K562 (cell line): ENCODE results near the gene SLC24A4. TPM values are rescaled to one million over a fixed set of nuclear protein-coding genes. Genes with fewer than 3 reads are reported as not detected.

Source experiments
- ATAC-seq: fragments of 200-7000 bp; cut with Tn5 transposase; 3 replicates; pipeline ENCODE4 v1.9.1; 2020; ENCODE audit warnings: moderate library complexity
- BruUV-seq: library from RNA; stranded (reverse); fragments of 400-500 nt; replicated peaks from 2 replicates; lab custom pipeline; 2021; lab: Mats Ljungman, UMichigan
- CTCF ChIA-PET: fragments of 300-600 bp; formaldehyde crosslinking; extraction: SDS; loops from one replicate; lab custom pipeline; 2021; ENCODE audit warnings: low intra/inter-chr PET ratio; lab: Yijun Ruan, JAX
- POLR2A ChIA-PET: fragments of 300-600, 350-650 bp; sonication (Branson Sonifier 250); formaldehyde crosslinking; extraction: SDS; loops from one replicate; lab custom pipeline; 2021; ENCODE audit warnings: antibody characterized with exemption, inconsistent platforms; lab: Yijun Ruan, JAX
- DNase-seq, 4 experiments: peaks; one replicate each; pipeline versions ENCODE4 v3.0.0 to v3.0.0-alpha.2; 2011 to 2018; ENCODE audit warnings: low spot score in 3 of 4, mixed read lengths in 3 of 4; ENCODE audit errors: extremely low read depth in 1 of 4
- FAIRE-seq: peaks from 2 replicates; lab custom pipeline; 2011; peaks lifted over from hg19 to GRCh38; lab: Jason Lieb, UNC
- H2AFZ ChIP-seq: 2 replicates; pipeline ENCODE4 v1.6.0; 2011; ENCODE audit warnings: low read depth, low read length, control low read depth, inconsistent platforms
- H3K27ac ChIP-seq: fragments of 200-600 bp; 3 replicates; pipeline ENCODE4 v1.8.0; 2011; ENCODE audit warnings: low read depth, mild to moderate bottlenecking, control low read depth, inconsistent platforms, low read length, moderate library complexity, mixed read lengths; ENCODE audit errors: extremely low read depth
- H3K27me3 ChIP-seq, 2 experiments: fragments of 300-600 bp in 1 of 2; 2 replicates in 1 of 2; 3 replicates in 1 of 2; pipeline versions ENCODE4 v1.6.0 to v1.8.0; 2011; ENCODE audit warnings: inconsistent platforms in 2 of 2, low read length in 2 of 2, mild to moderate bottlenecking in 1 of 2, mixed read lengths in 1 of 2, moderate library complexity in 1 of 2; ENCODE audit not compliant: control insufficient read depth in 2 of 2, insufficient read depth in 2 of 2
- H3K36me3 ChIP-seq: fragments of 300-600 bp; 3 replicates; pipeline ENCODE4 v1.8.0; 2011; ENCODE audit warnings: mild to moderate bottlenecking, low read length, inconsistent platforms; ENCODE audit not compliant: control insufficient read depth, insufficient read depth
- H3K4me1 ChIP-seq, 2 experiments: fragments of 200-600 bp in 1 of 2; replicated peaks in 1 of 2; 2 replicates in 1 of 2; 3 replicates in 1 of 2; pipeline versions ENCODE4 v1.5.1 to v1.8.0; 2011; ENCODE audit warnings: inconsistent platforms in 2 of 2, low read length in 2 of 2, mild to moderate bottlenecking in 1 of 2, mixed read lengths in 1 of 2, moderate library complexity in 1 of 2; ENCODE audit not compliant: control insufficient read depth in 2 of 2, insufficient read depth in 2 of 2
- H3K4me2 ChIP-seq: 2 replicates; pipeline ENCODE4 v1.6.1; 2011; ENCODE audit warnings: low read length, control low read depth, inconsistent platforms, mixed read lengths; ENCODE audit not compliant: insufficient read depth
- H3K4me3 ChIP-seq: fragments of 200-600 bp; sonication (generic), shearing (Covaris generic); 2 replicates; pipeline ENCODE4 v1.5.1; 2016; ENCODE audit warnings: control low read depth, inconsistent platforms
- H3K79me2 ChIP-seq: fragments of 200-600 bp; 3 replicates; pipeline ENCODE4 v1.8.0; 2011; ENCODE audit warnings: low read length, inconsistent platforms; ENCODE audit not compliant: control insufficient read depth, insufficient read depth
- H3K9ac ChIP-seq, 2 experiments: 2 replicates each; pipeline versions ENCODE4 v1.6.0 to v1.6.1; 2011; ENCODE audit warnings: low read depth in 2 of 2, low read length in 2 of 2, control low read depth in 1 of 2, inconsistent platforms in 1 of 2, mild to moderate bottlenecking in 1 of 2, mixed read lengths in 1 of 2; ENCODE audit not compliant: insufficient read depth in 1 of 2
- H3K9me1 ChIP-seq: one replicate; pipeline ENCODE4 v1.6.0; 2011; ENCODE audit warnings: inconsistent platforms, mild to moderate bottlenecking, low read length, moderate library complexity; ENCODE audit not compliant: control insufficient read depth, insufficient read depth
- H3K9me3 ChIP-seq: replicated peaks from 2 replicates; pipeline ENCODE4 v1.5.1; 2011; ENCODE audit warnings: low read depth, low read length, inconsistent platforms; ENCODE audit not compliant: control insufficient read depth, insufficient read depth
- H4K20me1 ChIP-seq: replicated peaks from 2 replicates; pipeline ENCODE4 v1.6.1; 2011; ENCODE audit warnings: low read length, inconsistent platforms, mixed read lengths; ENCODE audit not compliant: control insufficient read depth, insufficient read depth
- BDP1 ChIP-seq: IDR thresholded peaks from 3 replicates; pipeline ENCODE4 v1.6.1; 2011; ENCODE audit not compliant: insufficient read length, insufficient read depth
- DEAF1 ChIP-seq: fragments of 450-650 bp; formaldehyde crosslinking; IDR thresholded peaks from 2 replicates; pipeline ENCODE4 v1.4.0; 2020; ENCODE audit warnings: mild to moderate bottlenecking, moderate library complexity
- EGR1 ChIP-seq: fragments of 450-650 bp; conservative IDR thresholded peaks from 2 replicates; pipeline ENCODE4 v1.6.1; 2017; ENCODE audit warnings: mild to moderate bottlenecking
- FUS ChIP-seq: fragments of 200-400 bp; formaldehyde crosslinking; optimal IDR thresholded peaks from 2 replicates; pipeline ENCODE3; 2017; ENCODE audit warnings: low read depth, low read length
- GATAD2A ChIP-seq: fragments of 450-650 bp; IDR thresholded peaks from 2 replicates; pipeline ENCODE4 v1.6.1; 2017
- NONO ChIP-seq, 2 experiments: fragments of 200-400 bp in 1 of 2; fragments of 450-650 bp in 1 of 2; formaldehyde crosslinking in 1 of 2; IDR thresholded peaks; 2 replicates each; pipeline ENCODE4 v1.6.1; 2017; ENCODE audit warnings: low read depth in 2 of 2, mild to moderate bottlenecking in 2 of 2, moderate library complexity in 2 of 2, low read length in 1 of 2
- NR3C1 ChIP-seq: sonication (generic); formaldehyde crosslinking; IDR thresholded peaks from 2 replicates; pipeline ENCODE4 v1.8.1; 2022; ENCODE audit warnings: missing genetic modification reagents
- PCBP1 ChIP-seq: fragments of 200-400 bp; formaldehyde crosslinking; IDR thresholded peaks from 2 replicates; pipeline ENCODE4 v1.6.1; 2018; ENCODE audit warnings: mild to moderate bottlenecking, low read depth, low read length; ENCODE audit not compliant: poor library complexity, severe bottlenecking
- RAD51 ChIP-seq: fragments of 450-650 bp; IDR thresholded peaks from 2 replicates; pipeline ENCODE4 v1.7.1; 2016; ENCODE audit warnings: low read depth, mild to moderate bottlenecking, borderline replicate concordance
- SMAD3 ChIP-seq: fragments of 450-650 bp; formaldehyde crosslinking; conservative IDR thresholded peaks from 2 replicates; pipeline ENCODE4 v1.4.0; 2020; ENCODE audit warnings: mild to moderate bottlenecking
- SMARCC2 ChIP-seq: fragments of 450-650 bp; IDR thresholded peaks from 2 replicates; pipeline ENCODE4 v1.6.1; 2017; ENCODE audit warnings: antibody characterized with exemption, moderate library complexity, mild to moderate bottlenecking, low read depth
- TCF7 ChIP-seq: sonication (generic); IDR thresholded peaks from 2 replicates; pipeline ENCODE4 v1.6.1; 2016; ENCODE audit warnings: antibody characterized with exemption, borderline replicate concordance
- TRIM24 ChIP-seq, 2 experiments: fragments of 450-650 bp; IDR thresholded peaks; 2 replicates each; pipeline ENCODE4 v1.6.1; 2016
- YY1 ChIP-seq, 3 experiments: IDR thresholded peaks; 2 replicates each; pipeline ENCODE4 v1.6.1; 2011; ENCODE audit warnings: low read length in 2 of 3, mild to moderate bottlenecking in 2 of 3, moderate library complexity in 2 of 3, borderline replicate concordance in 1 of 3, control low read depth in 1 of 3, low read depth in 1 of 3; ENCODE audit not compliant: insufficient read depth in 3 of 3, insufficient replicate concordance in 2 of 3, control insufficient read depth in 1 of 3, insufficient read length in 1 of 3; ENCODE audit errors: extremely low read depth in 1 of 3
- ZNF766 ChIP-seq: fragments of 200-800 bp; sonication (Bioruptor generic); conservative IDR thresholded peaks from 2 replicates; pipeline ENCODE4 v1.6.1; 2016; ENCODE audit warnings: missing genetic modification characterization, missing compliant biosample characterization
- ZSCAN32 ChIP-seq: fragments of 450-650 bp; formaldehyde crosslinking; IDR thresholded peaks from 2 replicates; pipeline ENCODE4 v1.4.0; 2020; ENCODE audit warnings: mild to moderate bottlenecking, moderate library complexity
- WGBS: fragments of 100-300 bp; shearing (Covaris generic); methylation state at CpG from one replicate; pipeline ENCODE4 v1.1.6; 2016; ENCODE audit warnings: low coverage, mixed read lengths; ENCODE audit not compliant: insufficient coverage; ENCODE audit errors: missing lambda C conversion rate; 5-methylcytosine and 5-hydroxymethylcytosine counted together
- in situ Hi-C: fragments of 300-500 bp; cut with MboI; formaldehyde crosslinking; loops from 4 replicates; pipeline ENCODE4 v1.15.0; 2018; ENCODE audit warnings: inconsistent platforms, mixed read lengths
- intact Hi-C: fragments of 100-400 bp; cut with micrococcal nuclease; formaldehyde crosslinking; loops from 2 replicates; pipeline ENCODE4 v1.14.2; 2022
- polyA plus RNA-seq, 8 experiments: library from polyadenylated mRNA; depleted of rRNA in 4 of 8; stranded (reverse) in 5 of 8; unstranded in 3 of 8; fragments of >200 nt; fragmentation: Nextera tagmentation in 2 of 8; fragmentation: Illumina TruSeq in 1 of 8; extraction: Ambion mirVana in 2 of 8; extraction: Trizol in 1 of 8; gene quantifications; 2 replicates each; pipeline versions ENCODE4 v1.2.1 to v1.2.3, GENCODE V29; 2011 to 2014; ENCODE audit warnings: inconsistent platforms in 1 of 8, missing spikeins in 1 of 8
- total RNA-seq, 7 experiments: library from RNA; depleted of rRNA in 6 of 7; stranded (reverse); fragments of >200 nt in 6 of 7; fragmentation: Illumina TruSeq in 2 of 7; extraction: Trizol in 2 of 7; gene quantifications; 2 replicates each; pipeline versions ENCODE4 v1.2.1 to v1.2.3, GENCODE V29; 2011 to 2021; ENCODE audit warnings: low replicate concordance in 1 of 7
- TF ChIP-seq, protein P1 (sequence below): sonication (generic); formaldehyde crosslinking; IDR thresholded peaks from 2 replicates; pipeline ENCODE4 v1.8.0; 2022; ENCODE audit warnings: mild to moderate bottlenecking, missing genetic modification reagents
- TF ChIP-seq, protein P2 (sequence below): fragments of 250-450 bp; sonication (Bioruptor Pico); IDR thresholded peaks from 2 replicates; pipeline ENCODE4 v1.4.0; 2020; ENCODE audit warnings: mild to moderate bottlenecking

Gene SLC24A4
- total and polyA plus RNA-seq, 9 of the 15 experiments (the other 6 are each of a cell fraction or from before 2014, with no cell fraction given), result not detected

DNA sequence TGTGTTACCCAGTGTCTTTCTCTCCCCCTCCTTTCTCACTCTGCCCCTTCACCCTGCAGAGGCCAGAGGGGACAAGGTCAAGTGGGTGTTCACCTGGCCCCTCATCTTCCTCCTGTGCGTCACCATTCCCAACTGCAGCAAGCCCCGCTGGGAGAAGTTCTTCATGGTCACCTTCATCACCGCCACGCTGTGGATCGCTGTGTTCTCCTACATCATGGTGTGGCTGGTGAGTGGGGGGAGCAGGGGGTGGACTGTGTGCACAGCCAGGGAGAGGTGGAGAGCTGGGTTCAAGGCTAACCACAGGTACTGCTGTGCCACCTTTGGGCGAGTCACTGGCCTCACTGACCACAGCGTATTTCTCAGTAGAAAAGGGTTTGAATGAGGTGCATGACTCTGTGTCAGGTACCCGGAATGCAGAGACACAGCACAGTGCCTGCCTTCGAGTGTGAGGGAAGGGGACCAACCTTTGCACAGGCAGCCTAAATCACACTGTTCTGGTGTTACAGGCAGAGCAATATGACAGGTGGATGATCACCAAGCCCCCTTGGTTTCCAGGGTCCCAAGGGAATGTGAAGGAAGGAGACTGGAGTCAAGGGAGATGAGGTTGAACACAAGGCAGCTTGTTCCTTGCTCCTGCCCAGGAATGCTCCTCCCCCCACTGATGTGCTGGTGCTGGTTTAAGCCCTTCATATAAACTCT, 159.8 kb downstream of the SLC24A4 start:
- Histone ChIP-seq H4K20me1 (no peaks in the 10 kb centered on the region), H3K4me2 (no peak overlapping the region), H3K9ac (no peak overlapping the region), H3K9me1 (no peaks in the 10 kb centered on the region), H3K4me3 (no peak overlapping the region), H3K9me3 (no peaks in the 10 kb centered on the region), H3K27me3 (no peaks in the 10 kb centered on the region; a peak in 1 of 5 replicates), H3K27ac (no peak overlapping the region), H3K36me3 (no peaks in the 10 kb centered on the region), H3K79me2 (no peaks in the 10 kb centered on the region), H2AFZ (no peak overlapping the region), H3K4me1 (no peaks in the 10 kb centered on the region)
- TF ChIP-seq SMAD3, result no peak
- TF ChIP-seq EGR1, result no peak
- TF ChIP-seq PCBP1, result no peak
- no peak for TF ChIP-seq FUS
- no peak for TF ChIP-seq ZSCAN32 (CRISPR knock-in tag)
- TF ChIP-seq TRIM24 (IDR thresholded peaks at IDR 0.05), result no peak
- TF ChIP-seq BDP1, result no peak
- TF ChIP-seq RAD51, result no peak
- TF ChIP-seq, protein P1, sequence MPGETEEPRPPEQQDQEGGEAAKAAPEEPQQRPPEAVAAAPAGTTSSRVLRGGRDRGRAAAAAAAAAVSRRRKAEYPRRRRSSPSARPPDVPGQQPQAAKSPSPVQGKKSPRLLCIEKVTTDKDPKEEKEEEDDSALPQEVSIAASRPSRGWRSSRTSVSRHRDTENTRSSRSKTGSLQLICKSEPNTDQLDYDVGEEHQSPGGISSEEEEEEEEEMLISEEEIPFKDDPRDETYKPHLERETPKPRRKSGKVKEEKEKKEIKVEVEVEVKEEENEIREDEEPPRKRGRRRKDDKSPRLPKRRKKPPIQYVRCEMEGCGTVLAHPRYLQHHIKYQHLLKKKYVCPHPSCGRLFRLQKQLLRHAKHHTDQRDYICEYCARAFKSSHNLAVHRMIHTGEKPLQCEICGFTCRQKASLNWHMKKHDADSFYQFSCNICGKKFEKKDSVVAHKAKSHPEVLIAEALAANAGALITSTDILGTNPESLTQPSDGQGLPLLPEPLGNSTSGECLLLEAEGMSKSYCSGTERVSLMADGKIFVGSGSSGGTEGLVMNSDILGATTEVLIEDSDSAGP (CRISPR knock-in tag), result no peak
- TF ChIP-seq NR3C1 (CRISPR knock-in tag), result no peak
- no peak for TF ChIP-seq NONO (IDR thresholded peaks at IDR 0.05; ENCODE audit: low read depth in 2 of 2, low read length in 1 of 2)
- no peak for TF ChIP-seq SMARCC2
- TF ChIP-seq GATAD2A, result no peak
- TF ChIP-seq YY1 (IDR thresholded peaks at IDR 0.05; ENCODE audit: borderline replicate concordance in 1 of 3, control insufficient read depth in 1 of 3, extremely low read depth in 1 of 3, insufficient read depth in 3 of 3, insufficient read length in 1 of 3, insufficient replicate concordance in 2 of 3, low read depth in 1 of 3, low read length in 2 of 3), result no peak
- TF ChIP-seq DEAF1 (CRISPR knock-in tag), result no peak
- TF ChIP-seq TCF7, result no peak
- TF ChIP-seq ZNF766 (CRISPR knock-in tag), result no peak
- TF ChIP-seq, protein P2, sequence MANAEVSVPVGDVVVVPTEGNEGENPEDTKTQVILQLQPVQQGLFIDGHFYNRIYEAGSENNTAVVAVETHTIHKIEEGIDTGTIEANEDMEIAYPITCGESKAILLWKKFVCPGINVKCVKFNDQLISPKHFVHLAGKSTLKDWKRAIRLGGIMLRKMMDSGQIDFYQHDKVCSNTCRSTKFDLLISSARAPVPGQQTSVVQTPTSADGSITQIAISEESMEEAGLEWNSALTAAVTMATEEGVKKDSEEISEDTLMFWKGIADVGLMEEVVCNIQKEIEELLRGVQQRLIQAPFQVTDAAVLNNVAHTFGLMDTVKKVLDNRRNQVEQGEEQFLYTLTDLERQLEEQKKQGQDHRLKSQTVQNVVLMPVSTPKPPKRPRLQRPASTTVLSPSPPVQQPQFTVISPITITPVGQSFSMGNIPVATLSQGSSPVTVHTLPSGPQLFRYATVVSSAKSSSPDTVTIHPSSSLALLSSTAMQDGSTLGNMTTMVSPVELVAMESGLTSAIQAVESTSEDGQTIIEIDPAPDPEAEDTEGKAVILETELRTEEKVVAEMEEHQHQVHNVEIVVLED, result no peak
- no TSS peak for BruUV-seq
- ATAC-seq, result no peak
- ChIA-PET POLR2A (interaction anchor here (0.7 kb wide), 1 partner anchor 38 kb away, joined by 3 read pairs; no protein-coding TSS in a partner anchor), CTCF (no interaction called here)
- FAIRE-seq, result no peak
- no peak for DNase-seq
- intact Hi-C loops (no loop called here), in situ Hi-C loops (no loop called here)
- 3% methylated on average over 4 of the region's 9 CpGs for WGBS
